ENCODE measurements around the gene P3H2.

DNA sequence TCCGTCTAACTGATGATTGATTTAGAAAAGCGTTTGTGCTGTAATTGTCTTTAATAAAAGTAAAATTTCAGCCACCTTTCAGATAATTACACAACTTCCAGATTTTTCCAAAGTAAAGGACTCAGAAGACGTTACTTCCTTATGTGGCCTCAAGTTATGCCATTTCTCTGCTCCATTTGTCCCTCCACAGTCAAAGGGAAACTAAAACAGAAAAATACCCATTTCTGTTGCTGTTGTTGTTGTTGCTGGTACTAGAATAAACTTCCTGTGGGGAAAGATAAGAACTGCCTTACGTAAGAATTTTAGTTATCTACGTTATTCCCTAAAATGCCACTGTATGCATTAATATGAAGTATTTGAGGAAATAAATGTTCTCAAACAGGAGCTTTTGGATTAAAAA lies 153.9 kb downstream of the P3H2 start:
- TF ChIP-seq CTCF (conservative IDR thresholded peaks at IDR 0.05; ENCODE audit: low read length) (no peak), EZH2phosphoT487 (IDR thresholded peaks at IDR 0.05; ENCODE audit: borderline replicate concordance) (no peak)
